GM12878 (cell line): Measurements from ENCODE around the gene SRRM2. TPM values are rescaled to one million over a fixed set of nuclear protein-coding genes. Genes with fewer than 3 reads are reported as not detected.

Experiments used
- ATAC-seq: fragments of 200-7000 bp; cut with Tn5 transposase; 3 replicates; pipeline ENCODE4 v1.9.1; 2020; ENCODE audit warnings: mild to moderate bottlenecking, moderate library complexity
- BruUV-seq: library from RNA; stranded (reverse); fragments of 400-500 nt; replicated peaks from 2 replicates; lab custom pipeline; 2021; lab: Mats Ljungman, UMichigan
- CTCF ChIA-PET: fragments of 300-600 bp; sonication (Branson Sonifier 250); formaldehyde crosslinking; extraction: SDS; loops from one replicate; lab custom pipeline; 2021; ENCODE audit warnings: inconsistent platforms; lab: Yijun Ruan, JAX
- POLR2A ChIA-PET: fragments of 350-600 bp; formaldehyde crosslinking; extraction: SDS; loops from one replicate; lab custom pipeline; 2021; ENCODE audit warnings: inconsistent platforms; lab: Charles Lee
- RAD21 ChIA-PET: fragments of 300-600 bp; sonication (Branson Sonifier 250); formaldehyde crosslinking; loops from one replicate; lab custom pipeline; 2023; ENCODE audit warnings: antibody characterized with exemption; ENCODE audit not compliant: unreplicated experiment; lab: Charles Lee
- SMC1A ChIA-PET: fragments of 300-600 bp; sonication (Branson Sonifier 250); formaldehyde crosslinking; loops from one replicate; lab custom pipeline; 2023; ENCODE audit not compliant: unreplicated experiment, uncharacterized antibody; lab: Charles Lee
- DNase-seq: peaks from one replicate; pipeline ENCODE4 v3.0.0-alpha.2; 2011; ENCODE audit warnings: low read depth, low spot score
- FAIRE-seq: peaks from 3 replicates; lab custom pipeline; 2011; peaks lifted over from hg19 to GRCh38; lab: Jason Lieb, UNC
- H2AFZ ChIP-seq: 2 replicates; pipeline ENCODE4 v1.6.0; 2011; ENCODE audit warnings: low read depth, low read length, control low read depth; ENCODE audit not compliant: control insufficient read depth
- H3K27ac ChIP-seq: 2 replicates; pipeline ENCODE4 v1.5.1; 2011; ENCODE audit warnings: control low read depth; ENCODE audit not compliant: control insufficient read depth, insufficient read depth
- H3K27me3 ChIP-seq, 2 experiments: replicated peaks in 1 of 2; 2 replicates each; pipeline versions ENCODE4 v1.6.0 to v1.6.1; 2011; ENCODE audit warnings: low read length in 1 of 2; ENCODE audit not compliant: control insufficient read depth in 2 of 2, insufficient read depth in 2 of 2
- H3K36me3 ChIP-seq, 2 experiments: 2 replicates each; pipeline ENCODE4 v1.5.1; 2011; ENCODE audit warnings: low read length in 1 of 2; ENCODE audit not compliant: control insufficient read depth in 2 of 2, insufficient read depth in 2 of 2
- H3K4me1 ChIP-seq: 2 replicates; pipeline ENCODE4 v1.6.1; 2011; ENCODE audit warnings: mild to moderate bottlenecking, low read length, moderate library complexity, mixed read lengths; ENCODE audit not compliant: control insufficient read depth, insufficient read depth
- H3K4me2 ChIP-seq: 2 replicates; pipeline ENCODE4 v1.6.0; 2011; ENCODE audit warnings: control low read depth; ENCODE audit not compliant: control insufficient read depth, insufficient read depth
- H3K4me3 ChIP-seq: fragments of 200-600 bp; sonication (generic); 2 replicates; pipeline ENCODE4 v1.5.1; 2016
- H3K79me2 ChIP-seq: 2 replicates; pipeline ENCODE4 v1.6.0; 2011; ENCODE audit warnings: low read length; ENCODE audit not compliant: control insufficient read depth, insufficient read depth
- H3K9ac ChIP-seq: 2 replicates; pipeline ENCODE4 v1.8.0; 2011; ENCODE audit warnings: low read length, control low read depth, mixed read lengths; ENCODE audit not compliant: control insufficient read depth, insufficient read depth
- H3K9me3 ChIP-seq: replicated peaks from 3 replicates; pipeline ENCODE4 v1.5.1; 2011; ENCODE audit warnings: mild to moderate bottlenecking, low read length; ENCODE audit not compliant: control insufficient read depth, insufficient read depth
- H4K20me1 ChIP-seq: 2 replicates; pipeline ENCODE4 v1.6.0; 2011; ENCODE audit not compliant: control insufficient read depth, insufficient read depth
- CEBPB ChIP-seq, 2 experiments: fragments of 150-350 bp in 1 of 2; IDR thresholded peaks; 2 replicates each; pipeline ENCODE4 v1.6.1; 2012 to 2014; ENCODE audit warnings: low read depth in 2 of 2, low read length in 2 of 2, borderline replicate concordance in 1 of 2, inconsistent platforms in 1 of 2
- EGR1 ChIP-seq, 2 experiments: IDR thresholded peaks; 1 replicate in 1 of 2; 2 replicates in 1 of 2; pipeline ENCODE4 v1.6.1; 2011 to 2012; ENCODE audit warnings: low read depth in 2 of 2, low read length in 2 of 2, borderline replicate concordance in 1 of 2, mild to moderate bottlenecking in 1 of 2, moderate library complexity in 1 of 2
- RAD21 ChIP-seq: IDR thresholded peaks from 2 replicates; pipeline ENCODE4 v1.6.1; 2011; ENCODE audit warnings: mild to moderate bottlenecking, low read depth, low read length, moderate library complexity; ENCODE audit not compliant: insufficient read depth
- RB1 ChIP-seq: fragments of 450-650 bp; formaldehyde crosslinking; IDR thresholded peaks from 2 replicates; pipeline ENCODE4 v1.6.1; 2017; ENCODE audit warnings: mild to moderate bottlenecking, borderline replicate concordance
- YY1 ChIP-seq: IDR thresholded peaks from 2 replicates; pipeline ENCODE4 v1.6.1; 2011; ENCODE audit warnings: low read depth, mild to moderate bottlenecking, low read length
- WGBS: methylation state at CpG from one replicate; pipeline ENCODE4 v1.1.6; 2016; ENCODE audit warnings: low lambda C conversion rate; ENCODE audit not compliant: insufficient replicate concordance, insufficient coverage; ENCODE audit errors: missing lambda C conversion rate; 5-methylcytosine and 5-hydroxymethylcytosine counted together
- in situ Hi-C: fragments of 300-500 bp; cut with MboI; formaldehyde crosslinking; loops from 9 replicates; pipeline ENCODE4 v1.14.3; 2018; ENCODE audit warnings: mixed read lengths
- intact Hi-C: fragments of 100-400 bp; cut with micrococcal nuclease; formaldehyde crosslinking; loops from one replicate; pipeline ENCODE4 v1.14.2; 2022; ENCODE audit not compliant: unreplicated experiment
- polyA plus RNA-seq, 11 experiments: library from polyadenylated mRNA; depleted of rRNA in 4 of 11; unstranded in 6 of 11; stranded (reverse) in 5 of 11; fragments of >200 nt; fragmentation: Nextera tagmentation in 4 of 11; fragmentation: Illumina TruSeq in 1 of 11; extraction: Ambion mirVana in 4 of 11; extraction: Trizol in 1 of 11; gene quantifications; 1 replicate in 1 of 11; 2 replicates in 10 of 11; pipeline versions ENCODE4 v1.2.1 to v1.2.3, GENCODE V29; 2011 to 2016; ENCODE audit warnings: inconsistent platforms in 2 of 11, missing spikeins in 2 of 11, low read depth in 1 of 11
- total RNA-seq, 4 experiments: library from RNA; depleted of rRNA in 3 of 4; stranded (reverse); fragments of >200 nt in 3 of 4; fragmentation: Illumina TruSeq in 1 of 4; extraction: Trizol in 1 of 4; gene quantifications; 2 replicates each; pipeline versions ENCODE4 v1.2.1 to v1.2.3, GENCODE V29; 2013 to 2021
- TF ChIP-seq, protein P1 (sequence below): fragments of 450-650 bp; conservative IDR thresholded peaks from 2 replicates; pipeline ENCODE4 v1.6.1; 2017; ENCODE audit warnings: mild to moderate bottlenecking, moderate library complexity
- TF ChIP-seq, protein P2 (sequence below): fragments of 450-650 bp; IDR thresholded peaks from 2 replicates; pipeline ENCODE4 v1.6.1; 2018; ENCODE audit warnings: mild to moderate bottlenecking, low read depth, moderate library complexity; ENCODE audit not compliant: partially characterized antibody
- TF ChIP-seq, protein P3 (sequence below), 3 experiments: IDR thresholded peaks in 2 of 3; conservative IDR thresholded peaks in 1 of 3; 2 replicates each; pipeline ENCODE4 v1.5.1; 2011; ENCODE audit warnings: low read depth in 3 of 3, low read length in 3 of 3, mild to moderate bottlenecking in 3 of 3, control low read depth in 2 of 3, moderate library complexity in 2 of 3, inconsistent platforms in 1 of 3, mixed read lengths in 1 of 3; ENCODE audit not compliant: control insufficient read depth in 2 of 3, insufficient read depth in 1 of 3; ENCODE audit errors: extremely low read depth in 1 of 3

SRRM2 gene
- total and polyA plus RNA-seq, 10 of the 15 experiments (the other 5 are each of a cell fraction or from before 2014, with no cell fraction given): 30.1 to 502 (median 196) TPM

DNA sequence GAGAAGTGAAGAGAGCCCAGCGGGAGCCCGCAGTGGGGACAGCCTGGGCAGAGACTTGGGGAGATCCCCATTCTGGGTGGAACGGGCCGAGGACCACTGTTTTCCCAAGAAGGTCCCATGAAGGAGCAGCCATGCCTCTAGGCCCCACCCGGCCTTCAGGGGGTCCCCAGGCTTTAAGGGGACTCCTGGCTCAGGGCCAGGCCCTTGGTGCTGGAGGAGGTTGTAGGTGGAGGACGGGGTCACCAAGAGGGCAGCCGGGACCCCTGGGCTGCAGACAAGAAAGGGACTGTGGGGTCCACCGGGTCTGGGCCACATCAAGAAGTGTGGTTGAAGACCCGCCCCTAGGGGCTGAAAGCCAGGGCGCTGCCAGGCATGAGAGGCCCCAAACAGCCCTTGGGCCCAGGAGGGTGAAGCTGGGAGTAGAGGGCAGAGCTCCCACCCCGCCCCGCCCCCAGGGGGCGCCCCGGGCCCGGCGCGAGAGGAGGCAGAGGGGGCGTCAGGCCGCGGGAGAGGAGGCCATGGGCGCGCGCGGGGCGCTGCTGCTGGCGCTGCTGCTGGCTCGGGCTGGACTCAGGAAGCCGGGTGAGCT lies 64.4 kb downstream of the SRRM2 start, which contains the start of gene PRSS21:
Gene PRSS21 (plus strand): TSS at position 487 of the 589 bp plus-strand sequence. CDS start 32 bp downstream, at position 519.
- Histone ChIP-seq H3K27me3 (peaks cover 0 to 1% of the 10 kb centered on the region in 2 experiments; a peak in 2 of 4 replicates), H3K27ac (peak within 1 kb of the TSS; percentile 58), H4K20me1 (no peaks in the 10 kb centered on the region), H3K4me3 (peak within 1 kb of the TSS; percentile 58; the same call in 1 of the 2 replicates)
- CTCF ChIA-PET: no interaction called here
- intact Hi-C loops: no loop called here
- POLR2A ChIA-PET: no interaction called here
- BruUV-seq: no TSS peak
- TF ChIP-seq RAD21 (peak; percentile 33; the same call in 1 of the 2 replicates), RB1 (no peak), EGR1 (IDR thresholded peaks at IDR 0.05; ENCODE audit: borderline replicate concordance in 1 of 2, low read depth in 2 of 2, low read length in 2 of 2) (0 out of 3 replicates have a peak, but pooled peaks of 1 of the 2 experiments have one; percentile 13), CEBPB (IDR thresholded peaks at IDR 0.05; ENCODE audit: borderline replicate concordance in 1 of 2, low read depth in 2 of 2, low read length in 2 of 2) (no peak), YY1 (0 out of 2 replicates have a peak, but pooled peaks have one; percentile 44)
- TF ChIP-seq, protein P1, sequence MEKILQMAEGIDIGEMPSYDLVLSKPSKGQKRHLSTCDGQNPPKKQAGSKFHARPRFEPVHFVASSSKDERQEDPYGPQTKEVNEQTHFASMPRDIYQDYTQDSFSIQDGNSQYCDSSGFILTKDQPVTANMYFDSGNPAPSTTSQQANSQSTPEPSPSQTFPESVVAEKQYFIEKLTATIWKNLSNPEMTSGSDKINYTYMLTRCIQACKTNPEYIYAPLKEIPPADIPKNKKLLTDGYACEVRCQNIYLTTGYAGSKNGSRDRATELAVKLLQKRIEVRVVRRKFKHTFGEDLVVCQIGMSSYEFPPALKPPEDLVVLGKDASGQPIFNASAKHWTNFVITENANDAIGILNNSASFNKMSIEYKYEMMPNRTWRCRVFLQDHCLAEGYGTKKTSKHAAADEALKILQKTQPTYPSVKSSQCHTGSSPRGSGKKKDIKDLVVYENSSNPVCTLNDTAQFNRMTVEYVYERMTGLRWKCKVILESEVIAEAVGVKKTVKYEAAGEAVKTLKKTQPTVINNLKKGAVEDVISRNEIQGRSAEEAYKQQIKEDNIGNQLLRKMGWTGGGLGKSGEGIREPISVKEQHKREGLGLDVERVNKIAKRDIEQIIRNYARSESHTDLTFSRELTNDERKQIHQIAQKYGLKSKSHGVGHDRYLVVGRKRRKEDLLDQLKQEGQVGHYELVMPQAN: no peak
- TF ChIP-seq, protein P2, sequence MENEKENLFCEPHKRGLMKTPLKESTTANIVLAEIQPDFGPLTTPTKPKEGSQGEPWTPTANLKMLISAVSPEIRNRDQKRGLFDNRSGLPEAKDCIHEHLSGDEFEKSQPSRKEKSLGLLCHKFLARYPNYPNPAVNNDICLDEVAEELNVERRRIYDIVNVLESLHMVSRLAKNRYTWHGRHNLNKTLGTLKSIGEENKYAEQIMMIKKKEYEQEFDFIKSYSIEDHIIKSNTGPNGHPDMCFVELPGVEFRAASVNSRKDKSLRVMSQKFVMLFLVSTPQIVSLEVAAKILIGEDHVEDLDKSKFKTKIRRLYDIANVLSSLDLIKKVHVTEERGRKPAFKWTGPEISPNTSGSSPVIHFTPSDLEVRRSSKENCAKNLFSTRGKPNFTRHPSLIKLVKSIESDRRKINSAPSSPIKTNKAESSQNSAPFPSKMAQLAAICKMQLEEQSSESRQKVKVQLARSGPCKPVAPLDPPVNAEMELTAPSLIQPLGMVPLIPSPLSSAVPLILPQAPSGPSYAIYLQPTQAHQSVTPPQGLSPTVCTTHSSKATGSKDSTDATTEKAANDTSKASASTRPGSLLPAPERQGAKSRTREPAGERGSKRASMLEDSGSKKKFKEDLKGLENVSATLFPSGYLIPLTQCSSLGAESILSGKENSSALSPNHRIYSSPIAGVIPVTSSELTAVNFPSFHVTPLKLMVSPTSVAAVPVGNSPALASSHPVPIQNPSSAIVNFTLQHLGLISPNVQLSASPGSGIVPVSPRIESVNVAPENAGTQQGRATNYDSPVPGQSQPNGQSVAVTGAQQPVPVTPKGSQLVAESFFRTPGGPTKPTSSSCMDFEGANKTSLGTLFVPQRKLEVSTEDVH: no peak
- TF ChIP-seq, protein P3, sequence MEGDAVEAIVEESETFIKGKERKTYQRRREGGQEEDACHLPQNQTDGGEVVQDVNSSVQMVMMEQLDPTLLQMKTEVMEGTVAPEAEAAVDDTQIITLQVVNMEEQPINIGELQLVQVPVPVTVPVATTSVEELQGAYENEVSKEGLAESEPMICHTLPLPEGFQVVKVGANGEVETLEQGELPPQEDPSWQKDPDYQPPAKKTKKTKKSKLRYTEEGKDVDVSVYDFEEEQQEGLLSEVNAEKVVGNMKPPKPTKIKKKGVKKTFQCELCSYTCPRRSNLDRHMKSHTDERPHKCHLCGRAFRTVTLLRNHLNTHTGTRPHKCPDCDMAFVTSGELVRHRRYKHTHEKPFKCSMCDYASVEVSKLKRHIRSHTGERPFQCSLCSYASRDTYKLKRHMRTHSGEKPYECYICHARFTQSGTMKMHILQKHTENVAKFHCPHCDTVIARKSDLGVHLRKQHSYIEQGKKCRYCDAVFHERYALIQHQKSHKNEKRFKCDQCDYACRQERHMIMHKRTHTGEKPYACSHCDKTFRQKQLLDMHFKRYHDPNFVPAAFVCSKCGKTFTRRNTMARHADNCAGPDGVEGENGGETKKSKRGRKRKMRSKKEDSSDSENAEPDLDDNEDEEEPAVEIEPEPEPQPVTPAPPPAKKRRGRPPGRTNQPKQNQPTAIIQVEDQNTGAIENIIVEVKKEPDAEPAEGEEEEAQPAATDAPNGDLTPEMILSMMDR (IDR thresholded peaks at IDR 0.05 in 2 of 3, conservative IDR thresholded peaks at IDR 0.05 in 1 of 3; ENCODE audit: control insufficient read depth in 2 of 3, extremely low read depth in 1 of 3, insufficient read depth in 1 of 3, low read depth in 3 of 3, low read length in 3 of 3): peak in 2 of 3 experiments; percentile 25 to 39; a peak in 4 of 6 replicates
- TF ChIP-seq, all 136 proteins: peak for 4
- Histone ChIP-seq H2AFZ (peak within 1 kb of the TSS; percentile 39), H3K4me1 (no peaks in the 10 kb centered on the region), H3K79me2 (peaks cover 7% of the 10 kb centered on the region), H3K36me3 (no peaks in the 10 kb centered on the region), H3K9ac (peak within 1 kb of the TSS; percentile 65), H3K4me2 (peak within 1 kb of the TSS; percentile 48; the same call in 1 of the 2 replicates), H3K9me3 (no peaks in the 10 kb centered on the region)
- RAD21 ChIA-PET: no interaction called here
- FAIRE-seq: no peak
- DNase-seq: no peak
- SMC1A ChIA-PET: no interaction called here
- in situ Hi-C loops: no loop called here
- 34% methylated on average over 10 of the region's 28 CpGs for WGBS
- peak; percentile 19; the same call in 1 of the 3 replicates for ATAC-seq
